GM12878 (cell line): ENCODE measurements around the gene CRYAB. TPM values are rescaled to one million over a fixed set of nuclear protein-coding genes. Genes with fewer than 3 reads are reported as not detected.
A peak's percentile ranks its signal among the peaks of the same experiment; 100 is the strongest.

Source experiments
- BACH1 ChIP-seq: fragments of 450-650 bp; IDR thresholded peaks from 2 replicates; pipeline ENCODE4 v1.6.1; 2017; ENCODE audit warnings: mild to moderate bottlenecking, borderline replicate concordance
- BCL3 ChIP-seq: IDR thresholded peaks from 2 replicates; pipeline ENCODE4 v1.6.1; 2011; ENCODE audit warnings: borderline replicate concordance, low read depth, mild to moderate bottlenecking, moderate library complexity, low read length; ENCODE audit not compliant: insufficient read depth, poor library complexity, severe bottlenecking
- CEBPZ ChIP-seq: fragments of 150-350 bp; IDR thresholded peaks from 2 replicates; pipeline ENCODE4 v1.6.1; 2016; ENCODE audit warnings: low read depth, low read length
- CHD2 ChIP-seq: IDR thresholded peaks from 2 replicates; pipeline ENCODE4 v1.6.1; 2011; ENCODE audit warnings: low read depth, low read length, improper control_type of control experiment, borderline replicate concordance
- EED ChIP-seq: sonication (generic); IDR thresholded peaks from 2 replicates; pipeline ENCODE4 v1.6.1; 2016; ENCODE audit warnings: antibody characterized with exemption, low read depth
- ESRRA ChIP-seq: IDR thresholded peaks from 2 replicates; pipeline ENCODE4 v1.6.1; 2012; ENCODE audit warnings: mild to moderate bottlenecking, low read length, improper control_type of control experiment
- ETV6 ChIP-seq, 2 experiments: fragments of 450-650 bp in 1 of 2; IDR thresholded peaks in 1 of 2; conservative IDR thresholded peaks in 1 of 2; 2 replicates each; pipeline ENCODE4 v1.6.1; 2014; ENCODE audit warnings: antibody characterized with exemption in 1 of 2, borderline replicate concordance in 1 of 2, low read depth in 1 of 2, mild to moderate bottlenecking in 1 of 2, moderate library complexity in 1 of 2
- FOXK2 ChIP-seq: fragments of 450-650 bp; IDR thresholded peaks from 2 replicates; pipeline ENCODE4 v1.6.1; 2017; ENCODE audit warnings: mild to moderate bottlenecking, moderate library complexity
- HSF1 ChIP-seq: fragments of 150-350 bp; IDR thresholded peaks from 2 replicates; pipeline ENCODE4 v1.6.1; 2014; ENCODE audit warnings: mild to moderate bottlenecking, low read depth, low read length
- LARP7 ChIP-seq: fragments of 450-650 bp; IDR thresholded peaks from 2 replicates; pipeline ENCODE4 v1.6.1; 2017; ENCODE audit warnings: mild to moderate bottlenecking
- MLLT1 ChIP-seq: fragments of 450-650 bp; IDR thresholded peaks from 2 replicates; pipeline ENCODE4 v1.6.1; 2016; ENCODE audit warnings: mild to moderate bottlenecking
- MXI1 ChIP-seq: fragments of 150-350 bp; IDR thresholded peaks from 2 replicates; pipeline ENCODE4 v1.6.1; 2011; ENCODE audit warnings: low read depth, mild to moderate bottlenecking, inconsistent platforms, low read length, improper control_type of control experiment
- POLR2A ChIP-seq: IDR thresholded peaks from 2 replicates; pipeline ENCODE4 v1.6.1; 2011; ENCODE audit warnings: low read depth, mild to moderate bottlenecking, low read length
- POLR2AphosphoS2 ChIP-seq: IDR thresholded peaks from 2 replicates; pipeline ENCODE4 v1.6.1; 2011; ENCODE audit warnings: low read depth, mild to moderate bottlenecking, low read length, improper control_type of control experiment, moderate library complexity
- STAT3 ChIP-seq: IDR thresholded peaks from 2 replicates; pipeline ENCODE4 v1.6.1; 2011; ENCODE audit warnings: low read depth, low read length, improper control_type of control experiment
- ZBTB11 ChIP-seq: fragments of 450-650 bp; formaldehyde crosslinking; IDR thresholded peaks from 2 replicates; pipeline ENCODE4 v1.5.0; 2022; ENCODE audit warnings: mild to moderate bottlenecking, missing genetic modification characterization
- polyA plus RNA-seq, 11 experiments: library from polyadenylated mRNA; depleted of rRNA in 4 of 11; unstranded in 6 of 11; stranded (reverse) in 5 of 11; fragments of >200 nt; fragmentation: Nextera tagmentation in 4 of 11; fragmentation: Illumina TruSeq in 1 of 11; extraction: Ambion mirVana in 4 of 11; extraction: Trizol in 1 of 11; gene quantifications; 1 replicate in 1 of 11; 2 replicates in 10 of 11; pipeline versions ENCODE4 v1.2.1 to v1.2.3, GENCODE V29; 2011 to 2016; ENCODE audit warnings: inconsistent platforms in 2 of 11, missing spikeins in 2 of 11, low read depth in 1 of 11
- total RNA-seq, 4 experiments: library from RNA; depleted of rRNA in 3 of 4; stranded (reverse); fragments of >200 nt in 3 of 4; fragmentation: Illumina TruSeq in 1 of 4; extraction: Trizol in 1 of 4; gene quantifications; 2 replicates each; pipeline versions ENCODE4 v1.2.1 to v1.2.3, GENCODE V29; 2013 to 2021

Gene CRYAB
- total and polyA plus RNA-seq, 10 of the 15 experiments (the other 5 are each of a cell fraction or from before 2014, with no cell fraction given), result 0.72 to 1.0 TPM; not detected in 8

- TF ChIP-seq HSF1 (no peak), EED (0 out of 2 replicates have a peak, but pooled peaks have one; percentile 11), BACH1 (0 out of 2 replicates have a peak, but pooled peaks have one; percentile 39), ZBTB11 (CRISPR knock-in tag) (peak; percentile 55; the same call in 1 of the 2 replicates), BCL3 (no peak), FOXK2 (no peak; the same call in 1 of the 2 replicates), MXI1 (peak; percentile 73), LARP7 (peak; percentile 29), CEBPZ (no peak), POLR2A (peak; percentile 85), ETV6 (conservative IDR thresholded peaks at IDR 0.05 in 1 of 2, IDR thresholded peaks at IDR 0.05 in 1 of 2; ENCODE audit: borderline replicate concordance in 1 of 2, low read depth in 1 of 2) (no peak), STAT3 (0 out of 2 replicates have a peak, but pooled peaks have one; percentile 72), MLLT1 (peak; percentile 89; the same call in 1 of the 2 replicates), CHD2 (peak; percentile 74), ESRRA (no peak; the same call in 1 of the 2 replicates), POLR2AphosphoS2 (peak; percentile 87; the same call in 1 of the 2 replicates)
Measured at GRCh38 chr11:111878849-111879636, 32.5 kb downstream of the CRYAB start, which contains the start of the genes CFAP68 and FDXACB1 (continued).
